Measurements from ENCODE around the gene MRPL20. TPM values are rescaled to one million over a fixed set of nuclear protein-coding genes. Genes with fewer than 3 reads are reported as not detected.
A peak's percentile ranks its signal among the peaks of the same experiment; 100 is the strongest.

Gene MRPL20
- total and polyA plus RNA-seq, 10 donors = 67.4 to 168 (median 101) TPM

DNA sequence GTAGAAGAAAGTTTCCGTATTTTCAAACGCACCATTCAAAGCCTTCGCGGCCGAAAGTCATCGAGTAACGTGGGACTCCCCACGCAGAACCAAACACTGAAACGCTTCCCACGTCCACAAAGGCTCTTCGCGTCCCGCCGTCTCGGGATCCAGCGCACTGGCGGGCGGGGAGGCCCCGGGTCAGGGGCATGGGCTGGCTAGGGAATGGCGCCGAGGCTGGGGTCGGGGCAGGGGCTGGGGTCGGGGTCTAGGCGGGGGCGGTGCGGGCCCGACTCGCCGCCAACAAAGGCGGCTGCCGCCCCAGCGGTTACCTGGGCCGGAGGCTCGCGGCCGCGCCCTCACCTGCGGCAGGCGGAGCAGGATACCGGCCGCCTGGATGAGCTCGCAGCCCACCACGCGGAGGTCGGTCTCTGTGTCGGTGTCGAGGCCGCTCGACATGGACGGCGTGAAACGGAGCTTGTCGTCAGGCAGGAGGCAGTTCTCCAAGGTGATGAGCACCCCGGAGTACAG lies 8.4 kb downstream of the MRPL20 start:
- peaks cover 0 to 80% (median 74%) of the 10 kb centered on the region in 6 donors for H3K36me3 ChIP-seq

DNA sequence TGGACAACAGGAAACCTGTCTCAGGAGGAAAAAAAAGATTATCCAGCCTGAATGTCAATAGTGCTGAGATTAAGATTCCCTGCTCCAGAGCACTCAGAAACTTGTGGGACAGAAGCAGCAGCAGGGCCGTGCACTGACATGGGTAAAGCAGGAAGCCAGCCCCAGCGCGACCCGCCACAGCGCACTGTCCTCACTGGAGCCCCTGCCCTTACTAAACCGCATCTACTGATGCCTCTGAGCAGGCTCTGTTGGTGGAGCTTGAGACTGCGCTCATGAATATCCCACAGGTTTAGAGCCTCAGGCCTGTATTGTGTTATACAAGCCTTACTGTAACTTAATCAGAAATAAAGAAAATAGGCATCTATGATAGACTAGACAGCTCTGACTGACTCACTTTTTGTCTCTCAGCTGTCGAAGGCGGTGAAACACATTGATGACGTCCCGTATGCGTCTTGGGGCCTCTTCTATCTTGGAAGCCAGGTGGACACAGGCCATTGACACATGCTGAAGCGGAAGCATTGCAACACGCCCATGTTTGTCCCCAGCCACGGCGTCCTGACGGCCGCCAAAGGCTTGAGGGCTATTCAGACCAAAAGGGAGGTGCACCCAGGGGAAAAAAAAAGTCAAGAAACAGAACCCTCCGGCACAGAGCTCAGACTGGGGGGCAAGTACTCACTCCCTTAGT lies 9.1 kb downstream of the MRPL20 start:
- TF ChIP-seq POLR2AphosphoS5 (IDR thresholded peaks at IDR 0.05) (no peak), POLR2A (IDR thresholded peaks at IDR 0.05) (no peak), CTCF (IDR thresholded peaks at IDR 0.05 in 8 of 11, conservative IDR thresholded peaks at IDR 0.05 in 3 of 11) (no peak)
- Histone ChIP-seq H3K4me3 (peak overlapping the region; percentile 92 to 100 (median 98)), H3K36me3 (peaks cover 3 to 80% (median 74%) of the 10 kb centered on the region in 6 donors), H3K4me1 (peaks cover 18 to 83% (median 59%) of the 10 kb centered on the region in 6 donors), H3K9me3 (no peaks in the 10 kb centered on the region), H3K27ac (peak overlapping the region in 4 of 8 donors; percentile 85 to 93 (median 90)), H3K27me3 (replicated peaks in 1 of 7) (no peaks in the 10 kb centered on the region)
- 45 to 62% (median 50%) methylated on average over 19 of the region's 19 CpGs for WGBS, 5 donors
- intact Hi-C loops (cut with DNase I; ENCODE audit: low total_unique reads) = no loop called here
- no peak for DNase-seq

More for the DNA sequence above, 8.4 kb downstream of the MRPL20 start:
- intact Hi-C loops (cut with DNase I; ENCODE audit: low total_unique reads) = no loop called here
- no peaks in the 10 kb centered on the region for H3K9me3 ChIP-seq
- H3K4me3 ChIP-seq = peak overlapping the region; percentile 92 to 100 (median 98)
- WGBS, 5 donors = 0 to 1% (median 0%) methylated on average over 10 to 54 of the region's 54 CpGs
- no peak for TF ChIP-seq POLR2A (IDR thresholded peaks at IDR 0.05)
- TF ChIP-seq POLR2AphosphoS5 (IDR thresholded peaks at IDR 0.05) = no peak
- no peak for TF ChIP-seq CTCF (IDR thresholded peaks at IDR 0.05 in 8 of 11, conservative IDR thresholded peaks at IDR 0.05 in 3 of 11)
- H3K27ac ChIP-seq = peak overlapping the region; percentile 77 to 94 (median 89)
- H3K4me1 ChIP-seq = peaks cover 18 to 83% (median 62%) of the 10 kb centered on the region in 6 donors
- H3K27me3 ChIP-seq (replicated peaks in 1 of 7) = no peaks in the 10 kb centered on the region
- DNase-seq = no peak

DNA sequence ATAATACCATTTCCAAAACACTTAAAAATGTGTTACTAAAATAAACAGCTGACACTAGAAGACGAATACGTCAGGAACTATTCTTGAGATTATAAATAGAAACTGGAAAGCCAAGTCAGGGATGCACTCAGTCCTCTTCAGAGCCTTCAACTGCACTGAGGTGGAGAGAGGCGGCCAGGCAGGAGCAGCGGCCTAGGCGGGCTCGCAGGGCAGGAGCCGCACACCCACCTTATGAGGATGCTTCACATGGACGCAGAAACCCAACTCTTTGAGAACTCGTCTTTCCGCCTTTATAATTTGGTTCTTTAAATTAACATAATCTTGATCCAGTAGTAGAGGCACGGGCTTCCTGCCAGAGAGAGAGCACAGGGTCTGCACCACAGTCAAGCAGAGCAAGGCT lies 11.9 kb downstream of the MRPL20 start:
- H3K27ac ChIP-seq = no peak overlapping the region
- DNase-seq = no peak
- 89 to 94% (median 92%) methylated on average over 11 of the region's 11 CpGs for WGBS, 5 donors

More for the DNA sequence above, 11.9 kb downstream of the MRPL20 start:
- H3K4me1 ChIP-seq = peaks cover 11 to 69% (median 44%) of the 10 kb centered on the region in 6 donors
- intact Hi-C loops (cut with DNase I; ENCODE audit: low total_unique reads) = no loop called here
- no peaks in the 10 kb centered on the region for H3K9me3 ChIP-seq
- H3K36me3 ChIP-seq = peaks cover 12 to 82% (median 79%) of the 10 kb centered on the region in 6 donors
- no peaks in the 10 kb centered on the region for H3K27me3 ChIP-seq (replicated peaks in 1 of 7)
- TF ChIP-seq CTCF (IDR thresholded peaks at IDR 0.05 in 8 of 11, conservative IDR thresholded peaks at IDR 0.05 in 3 of 11) (no peak), POLR2AphosphoS5 (IDR thresholded peaks at IDR 0.05) (peak in 1 of 3 donors; percentile 20)
- H3K4me3 ChIP-seq = no peak overlapping the region

All from spleen (tissue), 11 donors.